SK-N-SH treated with all-trans-retinoic acid at 6 μM for 48 hours (cell line): ENCODE data around the gene PDZK1IP1.
"Not testable (repeated sequence)": the region's sequence is repeated elsewhere in the genome, so short reads cannot be mapped to it uniquely, and the experiment has no call there.

Source experiments
- ATAC-seq: fragments of 200-7000 bp; cut with Tn5 transposase; 3 replicates; pipeline ENCODE4 v1.9.1; 2020; ENCODE audit warnings: mild to moderate bottlenecking, moderate library complexity
- ARNTL ChIP-seq: fragments of 450-650 bp; formaldehyde crosslinking; IDR thresholded peaks from 2 replicates; pipeline ENCODE4 v1.5.0; 2020; ENCODE audit warnings: low read depth, mild to moderate bottlenecking, moderate library complexity, borderline replicate concordance
- BACH2 ChIP-seq: fragments of 250-450 bp; sonication (Bioruptor Pico); IDR thresholded peaks from 2 replicates; pipeline ENCODE4 v1.9.0; 2021; ENCODE audit warnings: mild to moderate bottlenecking, borderline replicate concordance
- CSDC2 ChIP-seq: fragments of 250-450 bp; sonication (Bioruptor Pico); IDR thresholded peaks from 2 replicates; pipeline ENCODE4 v1.5.0; 2020; ENCODE audit warnings: mild to moderate bottlenecking, moderate library complexity
- CSRNP3 ChIP-seq: fragments of 250-450 bp; sonication (Bioruptor Pico); IDR thresholded peaks from 2 replicates; pipeline ENCODE4 v1.5.1; 2021; ENCODE audit warnings: mild to moderate bottlenecking, moderate library complexity
- ESRRG ChIP-seq: fragments of 250-450 bp; sonication (Bioruptor Pico); IDR thresholded peaks from 2 replicates; pipeline ENCODE4 v1.6.1; 2021; ENCODE audit warnings: mild to moderate bottlenecking
- GLIS3 ChIP-seq: fragments of 250-450 bp; sonication (Bioruptor Pico); IDR thresholded peaks from 2 replicates; pipeline ENCODE4 v1.5.0; 2020; ENCODE audit warnings: mild to moderate bottlenecking, moderate library complexity
- ISL1 ChIP-seq: fragments of 250-450 bp; sonication (Bioruptor Pico); IDR thresholded peaks from 2 replicates; pipeline ENCODE4 v2.1.2; 2022; ENCODE audit warnings: mild to moderate bottlenecking, moderate library complexity
- OSR1 ChIP-seq: fragments of 250-450 bp; sonication (Bioruptor Pico); IDR thresholded peaks from 2 replicates; pipeline ENCODE4 v1.8.0; 2022; ENCODE audit warnings: moderate library complexity, mild to moderate bottlenecking, inconsistent platforms
- PATZ1 ChIP-seq: fragments of 250-450 bp; sonication (Bioruptor Pico); IDR thresholded peaks from 2 replicates; pipeline ENCODE4 v1.8.0; 2020; ENCODE audit warnings: mild to moderate bottlenecking, moderate library complexity, borderline replicate concordance
- PPARA ChIP-seq: fragments of 250-450 bp; sonication (Bioruptor Pico); IDR thresholded peaks from 2 replicates; pipeline ENCODE4 v1.5.0; 2020; ENCODE audit warnings: mild to moderate bottlenecking, borderline replicate concordance
- RARB ChIP-seq: fragments of 250-450 bp; sonication (Bioruptor Pico); IDR thresholded peaks from 2 replicates; pipeline ENCODE4 v1.8.0; 2021; ENCODE audit warnings: mild to moderate bottlenecking, moderate library complexity
- SNAI2 ChIP-seq: fragments of 250-450 bp; sonication (Bioruptor Pico); IDR thresholded peaks from 2 replicates; pipeline ENCODE4 v1.5.0; 2020; ENCODE audit warnings: mild to moderate bottlenecking, moderate library complexity
- TOX ChIP-seq: fragments of 250-450 bp; sonication (Bioruptor Pico); IDR thresholded peaks from 2 replicates; pipeline ENCODE4 v1.8.0; 2021; ENCODE audit warnings: mild to moderate bottlenecking, moderate library complexity, borderline replicate concordance
- TSHZ2 ChIP-seq: fragments of 250-450 bp; sonication (Bioruptor Pico); IDR thresholded peaks from 2 replicates; pipeline ENCODE4 v1.5.0; 2020; ENCODE audit warnings: mild to moderate bottlenecking, moderate library complexity
- ZC3H10 ChIP-seq: fragments of 250-450 bp; sonication (Bioruptor Pico); IDR thresholded peaks from 2 replicates; pipeline ENCODE4 v1.5.1; 2021; ENCODE audit warnings: mild to moderate bottlenecking, moderate library complexity
- ZFP3 ChIP-seq: fragments of 250-450 bp; sonication (Bioruptor Pico); IDR thresholded peaks from 2 replicates; pipeline ENCODE4 v1.5.0; 2020; ENCODE audit warnings: mild to moderate bottlenecking, moderate library complexity
- ZFP30 ChIP-seq: fragments of 450-650 bp; formaldehyde crosslinking; IDR thresholded peaks from 2 replicates; pipeline ENCODE4 v1.5.0; 2022; ENCODE audit warnings: mild to moderate bottlenecking, moderate library complexity
- ZNF565 ChIP-seq: fragments of 450-650 bp; formaldehyde crosslinking; conservative IDR thresholded peaks from 2 replicates; pipeline ENCODE4 v1.5.0; 2020; ENCODE audit warnings: low read depth, mild to moderate bottlenecking, moderate library complexity
- ZNF70 ChIP-seq: fragments of 450-650 bp; formaldehyde crosslinking; IDR thresholded peaks from 2 replicates; pipeline ENCODE4 v1.5.0; 2020; ENCODE audit warnings: mild to moderate bottlenecking, moderate library complexity
- ZNF8 ChIP-seq: fragments of 450-650 bp; formaldehyde crosslinking; IDR thresholded peaks from 2 replicates; pipeline ENCODE4 v1.5.0; 2020; ENCODE audit warnings: mild to moderate bottlenecking, moderate library complexity
- TF ChIP-seq, protein P1 (sequence below): fragments of 250-450 bp; sonication (Bioruptor Pico); IDR thresholded peaks from 2 replicates; pipeline ENCODE4 v1.5.1; 2020; ENCODE audit warnings: low read depth, mild to moderate bottlenecking, moderate library complexity
- TF ChIP-seq, protein P2 (sequence below): fragments of 250-450 bp; sonication (Bioruptor Pico); IDR thresholded peaks from 2 replicates; pipeline ENCODE4 v1.8.0; 2021; ENCODE audit warnings: low read depth, mild to moderate bottlenecking, moderate library complexity, borderline replicate concordance

Gene PDZK1IP1

GRCh38 chr1:47208374-47208850 lies 18.6 kb upstream of the PDZK1IP1 start:
- ATAC-seq: no peak
- TF ChIP-seq ZC3H10 (CRISPR knock-in tag) (no peak), CSDC2 (CRISPR knock-in tag) (no peak), TSHZ2 (no peak), OSR1 (no peak), PPARA (CRISPR knock-in tag) (no peak), GLIS3 (no peak), CSRNP3 (no peak), ESRRG (CRISPR knock-in tag) (no peak), ZNF70 (CRISPR knock-in tag) (no peak), SNAI2 (no peak), BACH2 (CRISPR knock-in tag) (no peak)

- TF ChIP-seq ZNF70 (CRISPR knock-in tag) (no peak), OSR1 (no peak), CSDC2 (CRISPR knock-in tag) (no peak), TOX (CRISPR knock-in tag) (no peak), RARB (CRISPR knock-in tag) (no peak)
- ATAC-seq: no peak
Observed at GRCh38 chr1:47207803-47208373, 18.1 kb upstream of the PDZK1IP1 start.

DNA sequence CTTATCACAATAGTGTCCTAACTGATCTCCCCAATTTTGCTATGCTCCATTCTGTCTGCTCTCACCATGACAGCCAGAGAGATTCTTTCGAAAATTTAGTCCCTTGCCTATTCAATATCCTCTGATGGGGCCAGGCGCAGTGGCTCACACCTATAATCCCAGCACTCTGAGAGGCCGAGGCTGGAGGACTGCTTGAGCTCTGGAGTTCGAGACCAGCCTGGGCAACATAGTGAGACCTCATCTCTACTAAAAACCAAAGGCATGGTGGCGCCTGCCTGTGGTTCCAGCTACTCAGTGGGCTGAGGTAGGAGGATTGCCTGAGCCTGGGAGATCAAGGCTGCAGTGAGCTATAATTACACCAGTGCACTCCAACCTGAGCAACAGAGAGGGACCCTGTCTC lies 16.1 kb upstream of the PDZK1IP1 start:
- no peak for TF ChIP-seq OSR1
- no peak for TF ChIP-seq ZFP3 (CRISPR knock-in tag)
- no peak for TF ChIP-seq PATZ1 (CRISPR knock-in tag)
- TF ChIP-seq TOX (CRISPR knock-in tag): no peak
- no peak for TF ChIP-seq CSDC2 (CRISPR knock-in tag)
- no peak for TF ChIP-seq BACH2 (CRISPR knock-in tag)
- no peak for TF ChIP-seq ZFP30 (CRISPR knock-in tag)
- TF ChIP-seq ZNF8 (CRISPR knock-in tag): no peak
- TF ChIP-seq, protein P1, sequence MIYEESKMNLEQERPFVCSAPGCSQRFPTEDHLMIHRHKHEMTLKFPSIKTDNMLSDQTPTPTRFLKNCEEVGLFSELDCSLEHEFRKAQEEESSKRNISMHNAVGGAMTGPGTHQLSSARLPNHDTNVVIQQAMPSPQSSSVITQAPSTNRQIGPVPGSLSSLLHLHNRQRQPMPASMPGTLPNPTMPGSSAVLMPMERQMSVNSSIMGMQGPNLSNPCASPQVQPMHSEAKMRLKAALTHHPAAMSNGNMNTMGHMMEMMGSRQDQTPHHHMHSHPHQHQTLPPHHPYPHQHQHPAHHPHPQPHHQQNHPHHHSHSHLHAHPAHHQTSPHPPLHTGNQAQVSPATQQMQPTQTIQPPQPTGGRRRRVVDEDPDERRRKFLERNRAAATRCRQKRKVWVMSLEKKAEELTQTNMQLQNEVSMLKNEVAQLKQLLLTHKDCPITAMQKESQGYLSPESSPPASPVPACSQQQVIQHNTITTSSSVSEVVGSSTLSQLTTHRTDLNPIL (CRISPR knock-in tag): no peak
- TF ChIP-seq ISL1: no peak
- no peak for TF ChIP-seq SNAI2
- TF ChIP-seq CSRNP3: no peak
- no peak for TF ChIP-seq ZNF565
- no peak for TF ChIP-seq ZNF70 (CRISPR knock-in tag)
- TF ChIP-seq PPARA (CRISPR knock-in tag): no peak
- TF ChIP-seq RARB (CRISPR knock-in tag): no peak
- TF ChIP-seq, protein P2, sequence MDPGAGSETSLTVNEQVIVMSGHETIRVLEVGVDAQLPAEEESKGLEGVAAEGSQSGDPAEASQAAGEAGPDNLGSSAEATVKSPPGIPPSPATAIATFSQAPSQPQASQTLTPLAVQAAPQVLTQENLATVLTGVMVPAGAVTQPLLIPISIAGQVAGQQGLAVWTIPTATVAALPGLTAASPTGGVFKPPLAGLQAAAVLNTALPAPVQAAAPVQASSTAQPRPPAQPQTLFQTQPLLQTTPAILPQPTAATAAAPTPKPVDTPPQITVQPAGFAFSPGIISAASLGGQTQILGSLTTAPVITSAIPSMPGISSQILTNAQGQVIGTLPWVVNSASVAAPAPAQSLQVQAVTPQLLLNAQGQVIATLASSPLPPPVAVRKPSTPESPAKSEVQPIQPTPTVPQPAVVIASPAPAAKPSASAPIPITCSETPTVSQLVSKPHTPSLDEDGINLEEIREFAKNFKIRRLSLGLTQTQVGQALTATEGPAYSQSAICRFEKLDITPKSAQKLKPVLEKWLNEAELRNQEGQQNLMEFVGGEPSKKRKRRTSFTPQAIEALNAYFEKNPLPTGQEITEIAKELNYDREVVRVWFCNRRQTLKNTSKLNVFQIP (CRISPR knock-in tag): no peak
- TF ChIP-seq ARNTL (CRISPR knock-in tag): no peak
- no peak for TF ChIP-seq ZC3H10 (CRISPR knock-in tag)
- no peak for ATAC-seq

GRCh38 chr1:47203504-47203903 lies 13.7 kb upstream of the PDZK1IP1 start:
- not testable (repeated sequence) for ATAC-seq
